ENCODE results near the gene REV3L.

The REV3L gene

GRCh38 chr6:111267764-111268333 lies 215.2 kb downstream of the REV3L start:
- H3K27ac ChIP-seq, result no peak overlapping the region
- TF ChIP-seq ZFX (IDR thresholded peaks at IDR 0.05; ENCODE audit: borderline replicate concordance) (no peak), CTCF (IDR thresholded peaks at IDR 0.05) (no peak)

- TF ChIP-seq ZFX (IDR thresholded peaks at IDR 0.05; ENCODE audit: borderline replicate concordance) (no peak), CTCF (IDR thresholded peaks at IDR 0.05) (no peak)
Measured at GRCh38 chr6:111266276-111266675, 216.7 kb downstream of the REV3L start.

GRCh38 chr6:111265842-111266241 lies 217.2 kb downstream of the REV3L start:
- no peak overlapping the region for H3K27ac ChIP-seq

More at GRCh38 chr6:111266276-111266675, 216.7 kb downstream of the REV3L start:
- H3K27ac ChIP-seq, result no peak overlapping the region

GRCh38 chr6:111263837-111264236 lies 219.2 kb downstream of the REV3L start:
- TF ChIP-seq ZFX (IDR thresholded peaks at IDR 0.05; ENCODE audit: borderline replicate concordance) (no peak), CTCF (IDR thresholded peaks at IDR 0.05) (no peak)
- no peak overlapping the region for H3K27ac ChIP-seq

More at GRCh38 chr6:111265842-111266241, 217.2 kb downstream of the REV3L start:
- TF ChIP-seq ZFX (IDR thresholded peaks at IDR 0.05; ENCODE audit: borderline replicate concordance) (no peak), CTCF (IDR thresholded peaks at IDR 0.05) (no peak)

- TF ChIP-seq CTCF (IDR thresholded peaks at IDR 0.05) (no peak), ZFX (IDR thresholded peaks at IDR 0.05; ENCODE audit: borderline replicate concordance) (no peak)
- no peak overlapping the region for H3K27ac ChIP-seq
Measured at GRCh38 chr6:111260570-111261298, 222.3 kb downstream of the REV3L start.

- H3K27ac ChIP-seq, result peak overlapping the region; percentile 86
- TF ChIP-seq ZFX (IDR thresholded peaks at IDR 0.05; ENCODE audit: borderline replicate concordance), result no peak
- peak; percentile 97 for TF ChIP-seq CTCF (IDR thresholded peaks at IDR 0.05)
Measured at GRCh38 chr6:111259089-111259831, 223.8 kb downstream of the REV3L start.
